HEK293T (cell line): ENCODE data around the gene DLG2.
A peak's percentile ranks its signal among the peaks of the same experiment; 100 is the strongest.

Experiments used
- CTCF ChIA-PET: fragments of 350-600 bp; formaldehyde crosslinking; extraction: SDS; loops from one replicate; lab custom pipeline; 2021; ENCODE audit warnings: antibody characterized with exemption, inconsistent platforms; lab: Yijun Ruan, JAX
- POLR2A ChIA-PET: fragments of 350-600 bp; formaldehyde crosslinking; extraction: SDS; loops from one replicate; lab custom pipeline; 2020; ENCODE audit warnings: antibody characterized with exemption, inconsistent platforms; lab: Yijun Ruan, JAX
- DNase-seq: peaks from one replicate; pipeline ENCODE4 v3.0.0; 2012; ENCODE audit warnings: mixed read lengths; ENCODE audit errors: extremely low spot score
- ARNT ChIP-seq: fragments of 450-650 bp; IDR thresholded peaks from 2 replicates; pipeline ENCODE4 v1.6.1; 2017; ENCODE audit warnings: mild to moderate bottlenecking
- BHLHE40 ChIP-seq: fragments of 450-650 bp; IDR thresholded peaks from 2 replicates; pipeline ENCODE4 v1.6.1; 2016; ENCODE audit warnings: mild to moderate bottlenecking, moderate library complexity, borderline replicate concordance
- CTBP1 ChIP-seq: fragments of 450-650 bp; IDR thresholded peaks from 2 replicates; pipeline ENCODE4 v1.6.1; 2016; ENCODE audit warnings: borderline replicate concordance
- ELF4 ChIP-seq: fragments of 450-650 bp; IDR thresholded peaks from 2 replicates; pipeline ENCODE4 v1.6.1; 2017; ENCODE audit warnings: antibody characterized with exemption
- FOXA1 ChIP-seq: fragments of 450-650 bp; IDR thresholded peaks from 2 replicates; pipeline ENCODE4 v1.6.1; 2016; ENCODE audit warnings: mild to moderate bottlenecking
- FOXK2 ChIP-seq: fragments of 450-650 bp; IDR thresholded peaks from 2 replicates; pipeline ENCODE4 v1.6.1; 2016; ENCODE audit warnings: mild to moderate bottlenecking
- FOXM1 ChIP-seq: fragments of 450-650 bp; IDR thresholded peaks from 2 replicates; pipeline ENCODE4 v1.6.1; 2017; ENCODE audit warnings: mild to moderate bottlenecking, borderline replicate concordance
- HDGF ChIP-seq: fragments of 450-650 bp; IDR thresholded peaks from 2 replicates; pipeline ENCODE4 v1.6.1; 2017; ENCODE audit warnings: antibody characterized with exemption, borderline replicate concordance
- L3MBTL2 ChIP-seq: fragments of 450-650 bp; conservative IDR thresholded peaks from 2 replicates; pipeline ENCODE4 v1.6.1; 2016; ENCODE audit warnings: mild to moderate bottlenecking
- LEF1 ChIP-seq: fragments of 450-650 bp; IDR thresholded peaks from 2 replicates; pipeline ENCODE4 v1.6.1; 2017; ENCODE audit warnings: mild to moderate bottlenecking, borderline replicate concordance
- NFRKB ChIP-seq: fragments of 450-650 bp; IDR thresholded peaks from 2 replicates; pipeline ENCODE4 v1.6.1; 2016; ENCODE audit warnings: mild to moderate bottlenecking, moderate library complexity
- PKNOX1 ChIP-seq: fragments of 450-650 bp; IDR thresholded peaks from 2 replicates; pipeline ENCODE4 v1.6.1; 2016
- SP1 ChIP-seq: fragments of 450-650 bp; IDR thresholded peaks from 2 replicates; pipeline ENCODE4 v1.6.1; 2017
- SUZ12 ChIP-seq: fragments of 450-650 bp; IDR thresholded peaks from 2 replicates; pipeline ENCODE4 v1.6.1; 2016; ENCODE audit warnings: mild to moderate bottlenecking
- TARDBP ChIP-seq: fragments of 450-650 bp; IDR thresholded peaks from 2 replicates; pipeline ENCODE4 v1.6.1; 2016
- ZNF384 ChIP-seq: fragments of 450-650 bp; IDR thresholded peaks from 2 replicates; pipeline ENCODE4 v1.6.1; 2016

DLG2 gene

GRCh38 chr11:84800755-84801346 lies 826.3 kb downstream of the DLG2 start:
- POLR2A ChIA-PET = no interaction called here
- TF ChIP-seq NFRKB (no peak), PKNOX1 (no peak), SUZ12 (no peak), ARNT (no peak), FOXM1 (no peak)
- DNase-seq = peak; percentile 8
- CTCF ChIA-PET = no interaction called here

GRCh38 chr11:84799112-84799511 lies 828.0 kb downstream of the DLG2 start:
- TF ChIP-seq HDGF = no peak
- TF ChIP-seq BHLHE40 = no peak
- DNase-seq = no peak
- CTCF ChIA-PET = no interaction called here
- POLR2A ChIA-PET = no interaction called here

GRCh38 chr11:84795698-84796097 lies 831.4 kb downstream of the DLG2 start:
- POLR2A ChIA-PET = no interaction called here
- TF ChIP-seq LEF1 (no peak), L3MBTL2 (no peak), SUZ12 (no peak), ZNF384 (no peak), FOXK2 (no peak), NFRKB (no peak), BHLHE40 (no peak), FOXM1 (no peak), ELF4 (no peak), ARNT (no peak), SP1 (no peak), PKNOX1 (no peak), TARDBP (no peak), HDGF (no peak), CTBP1 (no peak), FOXA1 (no peak)
- CTCF ChIA-PET = no interaction called here
- DNase-seq = no peak

- TF ChIP-seq HDGF (no peak), ELF4 (no peak), CTBP1 (no peak), LEF1 (no peak)
- CTCF ChIA-PET = no interaction called here
- POLR2A ChIA-PET = no interaction called here
- no peak for DNase-seq
Measured at GRCh38 chr11:84794663-84795443, 832.3 kb downstream of the DLG2 start.

- TF ChIP-seq CTBP1 (no peak), ELF4 (no peak), L3MBTL2 (no peak), PKNOX1 (no peak), FOXK2 (no peak), TARDBP (no peak), SP1 (no peak), ZNF384 (no peak), BHLHE40 (no peak), SUZ12 (no peak)
- CTCF ChIA-PET = interaction anchor here (0.6 kb wide), 1 partner anchor 13 kb away, joined by 4 read pairs; no protein-coding TSS in a partner anchor
- POLR2A ChIA-PET = no interaction called here
- no peak for DNase-seq
Measured at GRCh38 chr11:84793318-84793717, 833.8 kb downstream of the DLG2 start.

- ChIA-PET CTCF (no interaction called here), POLR2A (no interaction called here)
- TF ChIP-seq ARNT (no peak), FOXA1 (no peak), CTBP1 (no peak), BHLHE40 (no peak), FOXK2 (no peak), SUZ12 (no peak), TARDBP (no peak), PKNOX1 (no peak), NFRKB (no peak), LEF1 (no peak), HDGF (no peak), ELF4 (no peak), SP1 (no peak), FOXM1 (no peak)
- no peak for DNase-seq
Measured at GRCh38 chr11:84790849-84791427, 836.2 kb downstream of the DLG2 start.
